ENCODE measurements around the gene SIK3.

Gene SIK3

DNA sequence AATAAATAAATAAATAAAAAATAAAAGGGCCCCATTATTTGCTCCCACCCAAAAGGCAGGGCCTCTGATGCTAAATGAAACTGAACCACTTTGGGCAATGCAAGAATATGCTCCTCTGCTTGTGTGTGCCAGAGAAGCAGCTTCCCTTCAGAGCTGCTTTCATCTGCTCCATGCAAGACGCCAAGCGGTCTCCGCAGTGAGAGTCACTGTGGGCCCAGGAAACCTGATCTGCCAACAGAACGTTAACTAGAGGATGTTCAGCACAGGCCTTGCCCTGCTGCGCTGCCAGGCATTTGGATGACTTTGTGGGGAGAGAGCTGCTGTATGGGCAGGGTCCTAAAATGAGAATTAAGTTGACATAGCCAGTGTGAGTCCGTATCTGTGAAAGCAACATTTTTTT lies 217.1 kb downstream of the SIK3 start:
- DNase-seq (ENCODE audit: low read depth): no peak
- no peak overlapping the region for H3K4me3 ChIP-seq (ENCODE audit: control insufficient read depth, low read depth, low read length)
- TF ChIP-seq, protein P1, sequence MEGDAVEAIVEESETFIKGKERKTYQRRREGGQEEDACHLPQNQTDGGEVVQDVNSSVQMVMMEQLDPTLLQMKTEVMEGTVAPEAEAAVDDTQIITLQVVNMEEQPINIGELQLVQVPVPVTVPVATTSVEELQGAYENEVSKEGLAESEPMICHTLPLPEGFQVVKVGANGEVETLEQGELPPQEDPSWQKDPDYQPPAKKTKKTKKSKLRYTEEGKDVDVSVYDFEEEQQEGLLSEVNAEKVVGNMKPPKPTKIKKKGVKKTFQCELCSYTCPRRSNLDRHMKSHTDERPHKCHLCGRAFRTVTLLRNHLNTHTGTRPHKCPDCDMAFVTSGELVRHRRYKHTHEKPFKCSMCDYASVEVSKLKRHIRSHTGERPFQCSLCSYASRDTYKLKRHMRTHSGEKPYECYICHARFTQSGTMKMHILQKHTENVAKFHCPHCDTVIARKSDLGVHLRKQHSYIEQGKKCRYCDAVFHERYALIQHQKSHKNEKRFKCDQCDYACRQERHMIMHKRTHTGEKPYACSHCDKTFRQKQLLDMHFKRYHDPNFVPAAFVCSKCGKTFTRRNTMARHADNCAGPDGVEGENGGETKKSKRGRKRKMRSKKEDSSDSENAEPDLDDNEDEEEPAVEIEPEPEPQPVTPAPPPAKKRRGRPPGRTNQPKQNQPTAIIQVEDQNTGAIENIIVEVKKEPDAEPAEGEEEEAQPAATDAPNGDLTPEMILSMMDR (conservative IDR thresholded peaks at IDR 0.05; ENCODE audit: control insufficient read depth, insufficient read depth, low read depth, low read length): no peak

DNA sequence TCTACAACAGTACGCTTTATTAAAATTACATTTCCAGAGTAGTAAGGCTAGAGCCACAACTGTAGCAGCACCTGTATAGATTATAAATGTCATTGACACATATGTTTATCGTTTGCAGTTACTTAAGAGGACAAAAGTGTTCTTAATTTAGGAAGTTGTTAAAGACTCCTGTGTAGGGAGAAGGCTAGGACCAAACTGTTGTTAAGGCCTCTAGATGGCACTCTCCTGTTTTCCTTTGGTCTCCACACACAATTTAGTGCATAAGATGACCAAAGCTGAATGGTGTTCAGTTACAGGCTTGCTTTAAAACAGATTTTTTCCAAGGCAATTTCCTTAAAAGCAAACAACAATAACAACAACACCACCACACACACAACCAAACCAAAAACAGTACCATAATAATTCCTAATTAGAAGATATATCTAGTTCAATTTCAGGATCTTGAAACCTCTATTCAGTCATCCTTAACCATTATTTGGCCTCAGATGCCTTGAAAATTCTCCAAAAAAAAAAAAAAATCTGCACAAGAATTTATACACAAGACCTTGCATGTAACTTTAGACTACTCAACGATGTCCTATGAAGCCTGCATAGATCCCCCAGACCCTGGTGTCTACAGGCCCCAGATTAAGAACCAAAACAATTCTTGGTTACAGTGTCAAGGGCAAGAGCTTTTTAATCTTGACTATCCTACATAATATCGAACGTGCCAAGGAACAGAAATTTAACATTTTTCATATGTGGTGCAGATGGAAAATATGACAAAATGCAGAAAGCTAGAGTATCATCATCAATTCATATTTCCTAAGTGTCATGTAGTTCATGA lies 218.2 kb downstream of the SIK3 start:
- H3K4me3 ChIP-seq (ENCODE audit: control insufficient read depth, low read depth, low read length): no peak overlapping the region
- DNase-seq (ENCODE audit: low read depth): peak; percentile 87
- TF ChIP-seq, protein P1 (conservative IDR thresholded peaks at IDR 0.05; ENCODE audit: control insufficient read depth, insufficient read depth, low read depth, low read length): peak; percentile 91

DNA sequence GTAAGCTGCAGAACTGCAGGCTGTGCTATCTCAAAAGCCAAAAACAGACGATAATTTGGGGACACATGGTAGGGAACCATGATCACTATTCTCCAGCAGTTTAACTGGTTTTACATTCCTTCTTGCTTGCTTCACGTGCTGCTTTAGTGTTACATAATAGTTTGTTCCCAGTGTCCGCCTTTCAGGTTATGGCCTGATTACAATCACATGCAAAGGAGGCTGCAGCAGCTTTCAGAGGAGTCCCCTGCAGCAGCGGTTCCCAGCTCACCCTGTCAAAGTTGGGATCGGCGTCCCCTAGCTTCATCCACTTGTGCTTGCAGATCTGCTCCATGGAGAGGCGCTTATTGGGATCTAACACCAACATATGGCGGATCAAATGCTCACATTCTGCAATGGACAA lies 221.6 kb downstream of the SIK3 start:
- TF ChIP-seq, protein P1 (conservative IDR thresholded peaks at IDR 0.05; ENCODE audit: control insufficient read depth, insufficient read depth, low read depth, low read length): no peak
- DNase-seq (ENCODE audit: low read depth): no peak
- no peak overlapping the region for H3K4me3 ChIP-seq (ENCODE audit: control insufficient read depth, low read depth, low read length)

DNA sequence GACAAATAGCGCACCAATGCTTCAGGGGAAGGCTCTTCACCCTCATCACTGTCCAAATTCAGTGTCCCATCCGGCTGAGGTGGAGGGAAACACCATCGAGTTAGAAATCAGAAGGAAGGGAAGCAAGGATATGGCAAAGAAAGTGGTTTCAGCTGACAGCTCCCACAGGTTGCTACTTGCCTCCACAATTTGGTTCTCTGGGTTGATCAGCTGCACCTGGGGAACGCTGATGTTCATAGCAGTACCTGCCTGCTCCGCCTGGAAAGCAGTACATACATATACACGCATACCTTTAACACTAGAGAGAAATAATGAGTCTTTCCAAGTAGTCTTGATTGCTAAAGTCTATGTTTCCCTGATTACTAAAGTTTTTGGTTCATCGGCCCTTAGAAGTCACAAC lies 223.0 kb downstream of the SIK3 start:
- DNase-seq (ENCODE audit: low read depth): no peak
- no peak overlapping the region for H3K4me3 ChIP-seq (ENCODE audit: control insufficient read depth, low read depth, low read length)
- TF ChIP-seq, protein P1 (conservative IDR thresholded peaks at IDR 0.05; ENCODE audit: control insufficient read depth, insufficient read depth, low read depth, low read length): no peak

DNA sequence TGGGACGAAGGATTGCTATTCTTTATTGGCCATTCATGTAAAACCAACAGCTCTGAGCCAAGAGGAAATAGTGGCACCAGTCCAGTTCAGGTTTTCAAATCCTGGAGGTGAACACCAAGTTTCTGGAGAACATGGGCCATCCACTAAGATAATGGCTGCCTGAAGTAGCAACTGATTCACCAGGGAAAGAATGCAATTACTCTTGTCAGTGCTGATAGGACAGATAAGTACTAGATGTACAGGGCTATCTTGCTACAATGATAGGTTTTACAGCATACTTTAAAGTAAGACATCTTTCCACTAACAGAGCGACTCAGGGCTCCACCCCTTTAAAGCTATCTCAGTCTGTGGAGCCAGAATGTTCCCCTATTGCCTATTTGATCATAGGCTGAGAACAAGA lies 224.0 kb downstream of the SIK3 start:
- TF ChIP-seq, protein P1 (conservative IDR thresholded peaks at IDR 0.05; ENCODE audit: control insufficient read depth, insufficient read depth, low read depth, low read length): no peak
- DNase-seq (ENCODE audit: low read depth): peak; percentile 50
- no peak overlapping the region for H3K4me3 ChIP-seq (ENCODE audit: control insufficient read depth, low read depth, low read length)

DNA sequence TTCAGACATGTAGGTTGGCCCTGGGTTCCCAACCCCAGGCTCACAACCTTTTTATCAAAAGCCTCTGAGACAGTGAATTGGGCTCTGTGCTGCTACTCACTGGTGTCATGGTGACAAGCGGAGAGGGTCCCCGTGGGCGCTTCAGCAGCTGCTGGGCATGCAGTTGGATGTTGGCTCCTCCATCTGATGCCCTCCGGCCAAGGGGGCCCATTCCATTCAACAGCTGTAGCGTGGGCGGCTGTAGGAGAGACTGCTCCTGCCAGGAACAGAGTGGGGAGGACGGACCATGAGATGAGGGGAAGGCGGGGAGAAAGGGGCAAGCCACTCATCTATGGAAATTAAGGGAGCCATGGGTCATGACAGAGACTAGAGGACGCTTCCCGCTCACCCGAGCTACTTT lies 224.8 kb downstream of the SIK3 start:
- TF ChIP-seq, protein P1 (conservative IDR thresholded peaks at IDR 0.05; ENCODE audit: control insufficient read depth, insufficient read depth, low read depth, low read length): no peak
- H3K4me3 ChIP-seq (ENCODE audit: control insufficient read depth, low read depth, low read length): no peak overlapping the region
- no peak for DNase-seq (ENCODE audit: low read depth)
